Measurements from ENCODE around the gene FKBP2. TPM values are rescaled to one million over a fixed set of nuclear protein-coding genes. Genes with fewer than 3 reads are reported as not detected.

Gene FKBP2
- total RNA-seq, 4 donors from 2014 or later, result 47.7 to 70.3 (median 56.4) TPM

DNA sequence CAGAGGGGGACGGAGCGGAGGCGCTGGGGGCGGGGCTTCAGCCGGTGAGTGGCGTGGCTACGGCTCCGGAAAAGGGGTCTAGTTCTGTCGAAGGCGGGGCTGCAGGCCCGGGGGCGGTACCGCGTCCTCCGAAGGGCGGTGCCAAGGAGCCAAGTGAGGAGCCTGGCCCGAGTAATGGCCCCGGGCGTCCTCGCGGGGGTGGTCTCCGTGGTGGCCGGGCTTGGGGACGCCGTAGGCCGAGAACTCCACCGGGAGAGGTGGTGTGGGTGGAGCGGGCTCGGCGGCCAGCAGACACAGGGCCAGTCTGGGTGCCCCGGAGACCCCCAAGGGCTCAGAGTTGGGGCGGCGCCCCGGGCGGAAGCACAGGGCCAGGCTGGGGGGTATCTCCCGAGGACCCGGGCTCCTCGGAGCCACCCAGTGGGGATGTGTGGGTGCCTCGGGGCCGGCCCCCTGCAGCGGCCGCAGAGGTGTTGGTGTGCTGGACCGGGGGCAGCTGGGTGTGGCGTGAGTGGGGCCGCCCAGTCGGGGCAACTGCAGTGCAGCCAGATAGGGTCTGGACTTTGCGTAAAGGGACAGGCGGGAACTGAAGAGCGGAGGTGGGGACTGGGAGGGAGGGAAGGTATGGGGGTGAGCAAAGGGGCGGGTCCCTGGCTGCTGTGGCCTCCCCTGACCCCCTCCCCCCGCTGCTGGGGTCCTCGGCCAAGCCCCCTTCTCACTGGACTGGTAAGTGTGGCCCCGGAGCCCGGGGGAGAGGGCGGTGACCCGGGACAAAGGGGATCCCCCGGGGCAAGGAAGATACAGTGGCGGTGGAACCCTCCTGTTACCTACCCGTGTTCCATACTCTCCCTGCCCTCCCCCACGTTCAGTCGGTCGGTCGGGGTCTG, 838 bp downstream of the FKBP2 start:
- TF ChIP-seq, protein P1, sequence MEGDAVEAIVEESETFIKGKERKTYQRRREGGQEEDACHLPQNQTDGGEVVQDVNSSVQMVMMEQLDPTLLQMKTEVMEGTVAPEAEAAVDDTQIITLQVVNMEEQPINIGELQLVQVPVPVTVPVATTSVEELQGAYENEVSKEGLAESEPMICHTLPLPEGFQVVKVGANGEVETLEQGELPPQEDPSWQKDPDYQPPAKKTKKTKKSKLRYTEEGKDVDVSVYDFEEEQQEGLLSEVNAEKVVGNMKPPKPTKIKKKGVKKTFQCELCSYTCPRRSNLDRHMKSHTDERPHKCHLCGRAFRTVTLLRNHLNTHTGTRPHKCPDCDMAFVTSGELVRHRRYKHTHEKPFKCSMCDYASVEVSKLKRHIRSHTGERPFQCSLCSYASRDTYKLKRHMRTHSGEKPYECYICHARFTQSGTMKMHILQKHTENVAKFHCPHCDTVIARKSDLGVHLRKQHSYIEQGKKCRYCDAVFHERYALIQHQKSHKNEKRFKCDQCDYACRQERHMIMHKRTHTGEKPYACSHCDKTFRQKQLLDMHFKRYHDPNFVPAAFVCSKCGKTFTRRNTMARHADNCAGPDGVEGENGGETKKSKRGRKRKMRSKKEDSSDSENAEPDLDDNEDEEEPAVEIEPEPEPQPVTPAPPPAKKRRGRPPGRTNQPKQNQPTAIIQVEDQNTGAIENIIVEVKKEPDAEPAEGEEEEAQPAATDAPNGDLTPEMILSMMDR (IDR thresholded peaks at IDR 0.05), result no peak
- TF ChIP-seq POLR2A (IDR thresholded peaks at IDR 0.05), result no peak
- no peak for DNase-seq (ENCODE audit: low spot score in 2 of 2)
- peak overlapping the region; percentile 59 for H3K4me3 ChIP-seq (ENCODE audit: low read depth, poor library complexity, severe bottlenecking)
- intact Hi-C loops (cut with DNase I; ENCODE audit: low total_unique reads), result no loop called here
- WGBS, 2 donors, result 0% methylated on average over 44 to 45 of the region's 63 CpGs

DNA sequence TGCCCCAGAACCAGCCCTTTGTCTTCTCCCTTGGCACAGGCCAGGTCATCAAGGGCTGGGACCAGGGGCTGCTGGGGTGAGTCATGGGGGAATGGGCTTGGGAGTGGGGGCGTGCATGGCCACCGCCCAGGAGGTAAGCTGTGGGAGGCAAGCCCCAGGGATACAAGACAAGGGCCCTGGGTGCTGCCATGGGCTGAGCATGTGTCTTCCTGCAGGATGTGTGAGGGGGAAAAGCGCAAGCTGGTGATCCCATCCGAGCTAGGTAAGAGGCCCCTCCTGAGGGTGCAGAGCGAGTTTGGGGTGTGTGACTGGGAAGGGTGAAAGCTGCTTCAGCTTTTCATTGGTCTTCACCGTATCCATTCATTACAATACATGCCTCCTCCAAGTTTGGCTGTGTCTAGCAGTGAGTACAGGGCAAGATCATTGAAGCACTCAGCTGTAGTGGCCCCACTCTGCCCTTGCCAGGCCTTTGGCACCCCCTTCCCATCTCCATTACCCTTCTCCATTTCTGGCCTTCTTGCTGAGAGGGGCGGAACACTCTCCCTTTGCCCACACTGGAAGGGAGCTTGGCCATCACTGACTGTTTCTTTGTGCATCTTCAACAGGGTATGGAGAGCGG, 2.5 kb downstream of the FKBP2 start:
- intact Hi-C loops (cut with DNase I; ENCODE audit: low total_unique reads), result no loop called here
- DNase-seq (ENCODE audit: low spot score in 2 of 2), result no peak
- 68 to 73% methylated on average over 8 of the region's 8 CpGs for WGBS, 2 donors
- H3K4me3 ChIP-seq (ENCODE audit: low read depth, poor library complexity, severe bottlenecking), result no peak overlapping the region
- TF ChIP-seq POLR2A (IDR thresholded peaks at IDR 0.05), result no peak
- TF ChIP-seq, protein P1 (IDR thresholded peaks at IDR 0.05), result no peak

DNA sequence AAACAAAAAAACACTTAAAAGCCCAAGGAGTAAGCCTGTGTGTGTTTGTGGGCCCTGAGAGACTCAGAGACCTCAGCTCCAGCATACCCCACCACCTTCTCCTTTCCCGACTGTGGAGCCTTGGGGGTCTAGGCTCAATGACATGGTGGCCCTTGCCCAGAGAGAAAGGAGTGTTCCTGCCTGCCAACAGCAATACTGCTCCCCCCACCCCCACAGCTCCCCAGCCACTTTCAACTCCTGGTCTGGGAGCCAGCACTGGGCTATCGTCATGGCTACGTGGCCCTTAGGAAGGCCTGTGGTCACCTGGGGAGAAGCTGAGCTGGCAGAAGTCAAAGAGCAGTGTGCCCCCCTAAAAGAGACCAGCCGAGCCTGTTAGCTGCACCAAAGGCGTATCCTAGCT, 3.2 kb downstream of the FKBP2 start:
- 55 to 71% methylated on average over 5 of the region's 5 CpGs for WGBS, 2 donors
- intact Hi-C loops (cut with DNase I; ENCODE audit: low total_unique reads), result no loop called here
- TF ChIP-seq, protein P1 (IDR thresholded peaks at IDR 0.05), result no peak
- no peak overlapping the region for H3K4me3 ChIP-seq (ENCODE audit: low read depth, poor library complexity, severe bottlenecking)
- no peak for DNase-seq (ENCODE audit: low spot score in 2 of 2)

DNA sequence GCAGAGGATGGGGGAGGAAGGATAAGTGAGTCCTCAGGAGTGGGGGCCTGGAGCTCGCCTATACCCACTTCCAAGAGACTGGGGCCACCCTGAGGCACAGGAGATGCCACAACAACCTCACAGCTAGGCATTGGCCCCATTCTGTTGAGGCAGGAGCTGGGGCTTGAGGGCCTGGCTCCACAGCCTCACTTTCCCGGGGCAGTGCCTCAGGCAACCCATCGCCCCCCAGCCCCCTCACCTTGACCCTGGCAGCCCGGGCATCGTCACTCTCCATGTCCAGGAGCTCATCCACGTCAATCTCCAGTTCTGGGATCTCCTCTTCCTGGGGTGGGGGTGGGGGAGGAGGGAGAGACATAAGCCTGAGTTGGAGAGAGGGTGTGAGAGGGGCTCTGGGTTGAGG, 4.1 kb downstream of the FKBP2 start:
- H3K4me3 ChIP-seq (ENCODE audit: low read depth, poor library complexity, severe bottlenecking), result peak overlapping the region; percentile 74
- intact Hi-C loops (cut with DNase I; ENCODE audit: low total_unique reads), result no loop called here
- DNase-seq (ENCODE audit: low spot score in 2 of 2), result no peak
- TF ChIP-seq POLR2A (IDR thresholded peaks at IDR 0.05), result no peak
- TF ChIP-seq, protein P1 (IDR thresholded peaks at IDR 0.05), result no peak
- WGBS, 2 donors, result 18 to 19% methylated on average over 6 of the region's 6 CpGs

DNA sequence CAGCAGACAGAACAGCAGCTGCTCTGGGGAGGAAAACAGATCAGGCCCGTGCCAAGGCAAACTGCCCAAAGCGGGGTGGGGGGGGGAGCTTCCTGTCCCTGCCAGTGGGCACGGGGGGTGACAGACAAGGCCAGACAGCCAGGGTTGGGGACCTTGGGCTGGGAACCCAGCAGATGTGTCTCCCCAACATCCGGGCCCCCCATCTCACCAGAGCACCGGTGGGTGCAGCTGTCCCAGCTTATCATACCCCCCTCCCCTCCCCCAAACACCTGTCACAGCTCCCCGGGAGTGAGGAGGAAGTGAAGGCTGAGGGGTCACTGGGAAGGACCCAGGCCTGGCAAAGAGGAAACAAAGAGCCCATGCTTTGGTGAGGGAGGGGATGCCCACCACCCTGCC, 4.5 kb downstream of the FKBP2 start:
- peak overlapping the region; percentile 74 for H3K4me3 ChIP-seq (ENCODE audit: low read depth, poor library complexity, severe bottlenecking)
- intact Hi-C loops (cut with DNase I; ENCODE audit: low total_unique reads), result no loop called here
- TF ChIP-seq, protein P1 (IDR thresholded peaks at IDR 0.05), result no peak
- TF ChIP-seq POLR2A (IDR thresholded peaks at IDR 0.05), result no peak
- 4 to 8% methylated on average over 5 to 6 of the region's 6 CpGs for WGBS, 2 donors
- DNase-seq (ENCODE audit: low spot score in 2 of 2), result no peak
